NCI-H1694 treated with DMSO at 0.1 percent for 48 hours (cell line): ENCODE measurements around the gene ZNF138.

Source experiments
- DNase-seq: peaks from one replicate; lab custom pipeline; 2025; lab: John Stamatoyannopoulos, UW

ZNF138 gene

GRCh38 chr7:64875658-64876406 is 81.6 kb downstream of the ZNF138 start:
- no peak for DNase-seq

- DNase-seq = peak; percentile 13
Measured at GRCh38 chr7:64876792-64877713, 82.8 kb downstream of the ZNF138 start.

GRCh38 chr7:64877714-64878610 is 83.7 kb downstream of the ZNF138 start:
- DNase-seq = no peak

- DNase-seq = no peak
Measured at GRCh38 chr7:64878684-64879083, 84.5 kb downstream of the ZNF138 start.

GRCh38 chr7:64879086-64879730 is 85.0 kb downstream of the ZNF138 start:
- DNase-seq = no peak

- DNase-seq = no peak
Measured at GRCh38 chr7:64879800-64880199, 85.6 kb downstream of the ZNF138 start.

- DNase-seq = no peak
Measured at GRCh38 chr7:64880322-64881297, 86.4 kb downstream of the ZNF138 start.

GRCh38 chr7:64881461-64882287 is 87.4 kb downstream of the ZNF138 start:
- no peak for DNase-seq

GRCh38 chr7:64882341-64883112 is 88.3 kb downstream of the ZNF138 start:
- no peak for DNase-seq
